ENCODE results near the gene SLFN12L.
"Not testable (repeated sequence)": the region's sequence is repeated elsewhere in the genome, so short reads cannot be mapped to it uniquely, and the experiment has no call there.

SLFN12L gene

GRCh38 chr17:35489944-35490343 lies 47.5 kb downstream of the SLFN12L start:
- peaks cover 40% of the 10 kb centered on the region for H3K36me3 Mint-ChIP-seq
- peaks cover 79% of the 10 kb centered on the region for H3K4me1 Mint-ChIP-seq
- H3K4me3 Mint-ChIP-seq: no peak overlapping the region
- H3K27ac Mint-ChIP-seq: no peak overlapping the region
- H3K27me3 Mint-ChIP-seq: no peaks in the 10 kb centered on the region
- peaks cover 4% of the 10 kb centered on the region for H3K9me3 Mint-ChIP-seq

GRCh38 chr17:35488991-35489390 lies 48.5 kb downstream of the SLFN12L start:
- Mint-ChIP-seq H3K36me3 (peaks cover 45% of the 10 kb centered on the region), H3K27me3 (no peaks in the 10 kb centered on the region), H3K9me3 (peaks cover 7% of the 10 kb centered on the region), H3K4me1 (peaks cover 77% of the 10 kb centered on the region), H3K4me3 (peak overlapping the region; percentile 55), H3K27ac (peak overlapping the region; percentile 14)

GRCh38 chr17:35486920-35487732 lies 50.4 kb downstream of the SLFN12L start:
- peaks cover 10% of the 10 kb centered on the region for H3K9me3 Mint-ChIP-seq
- H3K36me3 Mint-ChIP-seq: peaks cover 46% of the 10 kb centered on the region
- peaks cover 67% of the 10 kb centered on the region for H3K4me1 Mint-ChIP-seq
- H3K4me3 Mint-ChIP-seq: peak overlapping the region; percentile 94
- no peaks in the 10 kb centered on the region for H3K27me3 Mint-ChIP-seq
- peak overlapping the region; percentile 97 for H3K27ac Mint-ChIP-seq

- Mint-ChIP-seq H3K27ac (no peak overlapping the region), H3K9me3 (peaks cover 24% of the 10 kb centered on the region), H3K27me3 (no peaks in the 10 kb centered on the region), H3K4me1 (peaks cover 42% of the 10 kb centered on the region), H3K36me3 (peaks cover 62% of the 10 kb centered on the region), H3K4me3 (no peak overlapping the region)
These were observed 58.2 kb downstream of the SLFN12L start for GRCh38 chr17:35479271-35479670.

- Mint-ChIP-seq H3K9me3 (peaks cover 18% of the 10 kb centered on the region), H3K27me3 (no peaks in the 10 kb centered on the region), H3K4me3 (no peak overlapping the region), H3K27ac (no peak overlapping the region), H3K36me3 (peaks cover 68% of the 10 kb centered on the region), H3K4me1 (peaks cover 31% of the 10 kb centered on the region)
These were observed 60.2 kb downstream of the SLFN12L start for GRCh38 chr17:35477248-35477647.

- H3K27ac Mint-ChIP-seq: peak overlapping the region; percentile 41
- peaks cover 70% of the 10 kb centered on the region for H3K36me3 Mint-ChIP-seq
- peaks cover 18% of the 10 kb centered on the region for H3K9me3 Mint-ChIP-seq
- H3K4me1 Mint-ChIP-seq: peaks cover 36% of the 10 kb centered on the region
- no peaks in the 10 kb centered on the region for H3K27me3 Mint-ChIP-seq
- H3K4me3 Mint-ChIP-seq: no peak overlapping the region
These were observed 61.1 kb downstream of the SLFN12L start for GRCh38 chr17:35476283-35476820.

GRCh38 chr17:35468475-35468874 lies 69.0 kb downstream of the SLFN12L start:
- Mint-ChIP-seq H3K36me3 (peaks cover 32% of the 10 kb centered on the region), H3K27ac (peak overlapping the region; percentile 32), H3K27me3 (no peaks in the 10 kb centered on the region), H3K4me3 (no peak overlapping the region), H3K9me3 (peaks cover 10% of the 10 kb centered on the region), H3K4me1 (peaks cover 36% of the 10 kb centered on the region)

- Mint-ChIP-seq H3K9me3 (peaks cover 10% of the 10 kb centered on the region), H3K4me1 (peaks cover 42% of the 10 kb centered on the region), H3K27me3 (no peaks in the 10 kb centered on the region), H3K36me3 (peaks cover 27% of the 10 kb centered on the region), H3K27ac (peak overlapping the region; percentile 65), H3K4me3 (peak overlapping the region; percentile 19)
These were observed 69.7 kb downstream of the SLFN12L start for GRCh38 chr17:35467824-35468223.

GRCh38 chr17:35460354-35460851 lies 77.1 kb downstream of the SLFN12L start:
- Mint-ChIP-seq H3K27me3 (no peaks in the 10 kb centered on the region), H3K27ac (peak overlapping the region; percentile 73), H3K9me3 (no peaks in the 10 kb centered on the region), H3K36me3 (peaks cover 7% of the 10 kb centered on the region), H3K4me1 (peaks cover 35% of the 10 kb centered on the region), H3K4me3 (peak overlapping the region; percentile 83)

- H3K9me3 Mint-ChIP-seq, H3K36me3 Mint-ChIP-seq, H3K27ac Mint-ChIP-seq: not testable (repeated sequence)
These were observed 83.4 kb downstream of the SLFN12L start for GRCh38 chr17:35454035-35454434.

GRCh38 chr17:35453171-35453570 lies 84.3 kb downstream of the SLFN12L start:
- Mint-ChIP-seq H3K9me3 (no peaks in the 10 kb centered on the region), H3K4me1 (peaks cover 10% of the 10 kb centered on the region), H3K4me3 (no peak overlapping the region), H3K36me3 (peaks cover under 1% of the 10 kb centered on the region), H3K27ac (no peak overlapping the region), H3K27me3 (no peaks in the 10 kb centered on the region)

More at GRCh38 chr17:35454035-35454434, 83.4 kb downstream of the SLFN12L start:
- not testable (repeated sequence) for H3K4me3 Mint-ChIP-seq, H3K27me3 Mint-ChIP-seq, H3K4me1 Mint-ChIP-seq

- H3K4me1 Mint-ChIP-seq: peaks cover 21% of the 10 kb centered on the region
- peak overlapping the region; percentile 74 for H3K4me3 Mint-ChIP-seq
- no peaks in the 10 kb centered on the region for H3K27me3 Mint-ChIP-seq
- H3K9me3 Mint-ChIP-seq: no peaks in the 10 kb centered on the region
- no peak overlapping the region for H3K27ac Mint-ChIP-seq
- peaks cover 5% of the 10 kb centered on the region for H3K36me3 Mint-ChIP-seq
These were observed 88.0 kb downstream of the SLFN12L start for GRCh38 chr17:35449371-35449931.

GRCh38 chr17:35448899-35449227 lies 88.6 kb downstream of the SLFN12L start:
- H3K4me1 Mint-ChIP-seq: peaks cover 21% of the 10 kb centered on the region
- H3K27ac Mint-ChIP-seq: no peak overlapping the region
- peak overlapping the region; percentile 63 for H3K4me3 Mint-ChIP-seq
- no peaks in the 10 kb centered on the region for H3K9me3 Mint-ChIP-seq
- no peaks in the 10 kb centered on the region for H3K27me3 Mint-ChIP-seq
- peaks cover 5% of the 10 kb centered on the region for H3K36me3 Mint-ChIP-seq

- peak within 1 kb of the TSS; percentile 46 for H3K27ac Mint-ChIP-seq
- H3K9me3 Mint-ChIP-seq: no peaks in the 10 kb centered on the region
- H3K27me3 Mint-ChIP-seq: no peaks in the 10 kb centered on the region
- peaks cover 6% of the 10 kb centered on the region for H3K36me3 Mint-ChIP-seq
- H3K4me1 Mint-ChIP-seq: peaks cover 21% of the 10 kb centered on the region
- H3K4me3 Mint-ChIP-seq: peak within 1 kb of the TSS; percentile 74
These were observed 89.1 kb downstream of the SLFN12L start, which contains the start of gene SLFN13 for GRCh38 chr17:35448214-35448898. TSS of gene SLFN13 (minus strand) at chr17:35448766. CDS start at chr17:35445680, 3,086 bp downstream.

GRCh38 chr17:35447499-35447898 lies 90.0 kb downstream of the SLFN12L start:
- Mint-ChIP-seq H3K4me1 (peaks cover 21% of the 10 kb centered on the region), H3K27me3 (no peaks in the 10 kb centered on the region), H3K36me3 (peaks cover 6% of the 10 kb centered on the region), H3K27ac (no peak overlapping the region), H3K4me3 (peak overlapping the region; percentile 63), H3K9me3 (no peaks in the 10 kb centered on the region)
